DMS153 (cell line): Measurements from ENCODE around the gene MTFMT.
"Not testable (repeated sequence)": the region's sequence is repeated elsewhere in the genome, so short reads cannot be mapped to it uniquely, and the experiment has no call there.

Experiments
- DNase-seq: peaks from one replicate; lab custom pipeline; 2025; lab: John Stamatoyannopoulos, UW

MTFMT gene

GRCh38 chr15:65038836-65039235 is 9.4 kb upstream of the MTFMT start:
- no peak for DNase-seq

- no peak for DNase-seq
Measured at GRCh38 chr15:65038428-65038827, 9.0 kb upstream of the MTFMT start.

GRCh38 chr15:65037309-65037708 is 7.9 kb upstream of the MTFMT start:
- DNase-seq = no peak

GRCh38 chr15:65034719-65035118 is 5.3 kb upstream of the MTFMT start:
- DNase-seq = no peak

GRCh38 chr15:65033659-65034269 is 4.3 kb upstream of the MTFMT start:
- no peak for DNase-seq

- DNase-seq = peak; percentile 9
Measured at GRCh38 chr15:65032801-65033537, 3.5 kb upstream of the MTFMT start.

- no peak for DNase-seq
Measured at GRCh38 chr15:65029736-65030208, 333 bp upstream of the MTFMT start.

- DNase-seq = no peak
Measured at GRCh38 chr15:65028338-65028737, 1.1 kb downstream of the MTFMT start.

GRCh38 chr15:65027593-65027992 is 1.8 kb downstream of the MTFMT start:
- no peak for DNase-seq

GRCh38 chr15:65026756-65027155 is 2.7 kb downstream of the MTFMT start:
- no peak for DNase-seq

GRCh38 chr15:65021488-65021887 is 8.0 kb downstream of the MTFMT start:
- no peak for DNase-seq

- DNase-seq = no peak
Measured at GRCh38 chr15:65020419-65020818, 9.0 kb downstream of the MTFMT start.

- not testable (repeated sequence) for DNase-seq
Measured at GRCh38 chr15:65011198-65011597, 18.2 kb downstream of the MTFMT start.

- no peak for DNase-seq
Measured at GRCh38 chr15:65008983-65009382, 20.5 kb downstream of the MTFMT start.

GRCh38 chr15:65006876-65007275 is 22.6 kb downstream of the MTFMT start:
- no peak for DNase-seq

- no peak for DNase-seq
Measured at GRCh38 chr15:65004993-65005392, 24.4 kb downstream of the MTFMT start.

GRCh38 chr15:64997745-64998375 is 31.6 kb downstream of the MTFMT start:
- DNase-seq = no peak

GRCh38 chr15:64997066-64997465 is 32.4 kb downstream of the MTFMT start:
- DNase-seq = no peak

GRCh38 chr15:64993290-64993689 is 36.1 kb downstream of the MTFMT start:
- no peak for DNase-seq

- no peak for DNase-seq
Measured at GRCh38 chr15:64991536-64992135, 37.8 kb downstream of the MTFMT start.

- no peak for DNase-seq
Measured at GRCh38 chr15:64990168-64990470, 39.3 kb downstream of the MTFMT start.

- DNase-seq = peak; percentile 58
Measured at GRCh38 chr15:64989416-64990167, 39.8 kb downstream of the MTFMT start, which contains the start of gene SPG21. Gene SPG21, minus strand, starts transcription at chr15:64989914. Its CDS starts 6,345 bp downstream, at chr15:64983569.
